ENCODE data around the gene EIF4A3. TPM values are rescaled to one million over a fixed set of nuclear protein-coding genes. Genes with fewer than 3 reads are reported as not detected.

EIF4A3 gene
- total RNA-seq = 90.1 TPM

DNA sequence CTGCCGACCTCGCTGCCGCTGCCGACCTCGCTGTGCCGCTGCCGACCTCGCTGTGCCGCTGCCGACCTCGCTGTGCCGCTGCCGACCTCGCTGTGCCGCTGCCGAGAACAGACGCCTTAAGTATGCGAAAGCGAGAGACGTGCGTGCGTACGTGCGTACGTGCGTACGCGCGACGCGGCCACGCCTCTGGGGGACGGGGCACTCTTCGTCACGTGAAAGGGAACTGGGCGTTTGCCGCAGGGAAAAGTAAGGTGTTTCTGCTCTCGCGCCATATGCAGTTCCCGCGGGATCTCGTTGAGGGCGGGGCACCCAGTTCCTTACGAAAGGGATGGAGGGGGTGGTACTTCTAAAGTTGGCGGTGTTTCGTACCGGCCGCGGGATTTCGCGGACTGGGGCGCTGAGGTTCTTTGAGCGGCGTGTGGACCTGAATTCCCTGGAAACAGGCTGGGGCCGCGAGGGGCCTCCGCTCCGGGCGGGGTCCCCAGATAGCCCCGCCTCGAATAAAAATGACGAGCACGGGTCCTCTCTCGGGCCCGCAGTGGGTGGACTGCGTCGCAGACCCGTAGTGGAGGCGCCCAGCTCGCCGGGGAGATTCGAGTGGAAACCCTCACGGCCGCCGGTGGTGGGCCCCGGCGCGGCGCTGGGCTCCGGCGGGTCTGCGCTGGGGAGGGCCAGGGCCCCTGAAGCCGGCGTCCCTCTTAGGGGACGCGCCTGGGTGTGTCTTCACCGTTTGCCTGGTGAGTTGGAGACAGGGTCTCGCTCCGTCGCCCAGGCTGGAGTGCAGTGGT, at the start of gene EIF4A3:
Gene EIF4A3, minus strand, starts transcription at position 94 of the 788 bp plus-strand sequence. CDS start 167 bp downstream, outside the sequence.
- peaks cover 0 to 20% of the 10 kb centered on the region in 2 donors for H3K36me3 ChIP-seq

DNA sequence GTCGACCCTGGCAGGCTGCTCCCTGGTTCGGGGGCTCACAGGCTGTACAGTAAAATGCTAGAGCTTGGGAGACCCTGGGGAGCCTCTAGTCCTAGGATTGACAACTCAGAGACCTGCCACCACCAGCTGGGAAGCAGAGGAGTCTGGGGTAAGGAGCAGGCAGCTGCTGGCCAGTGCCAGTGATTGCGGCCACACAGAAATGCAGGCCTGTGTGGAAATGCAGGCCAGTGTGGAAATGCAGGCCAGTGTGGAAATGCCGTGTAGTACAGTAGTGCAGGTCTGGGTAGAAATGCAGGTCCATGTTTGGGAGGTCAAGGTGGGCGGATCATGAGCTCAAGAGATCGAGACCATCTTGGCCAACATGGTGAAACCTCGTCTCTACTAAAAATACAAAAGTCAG, 49.7 kb upstream of the EIF4A3 start:
- peaks cover 7% of the 10 kb centered on the region for H3K4me1 ChIP-seq
- H3K27ac ChIP-seq = no peak overlapping the region
- intact Hi-C loops (cut with DNase I) = no loop called here

More for the DNA sequence above, at the start of gene EIF4A3:
- H3K9me3 ChIP-seq = no peaks in the 10 kb centered on the region
- intact Hi-C loops (cut with DNase I) = loop anchor here (2.0 to 10.0 kb wide), 2 partner anchors 46 to 118 kb away; partner anchors contain the start of genes GAA and RNF213
- TF ChIP-seq, protein P1, sequence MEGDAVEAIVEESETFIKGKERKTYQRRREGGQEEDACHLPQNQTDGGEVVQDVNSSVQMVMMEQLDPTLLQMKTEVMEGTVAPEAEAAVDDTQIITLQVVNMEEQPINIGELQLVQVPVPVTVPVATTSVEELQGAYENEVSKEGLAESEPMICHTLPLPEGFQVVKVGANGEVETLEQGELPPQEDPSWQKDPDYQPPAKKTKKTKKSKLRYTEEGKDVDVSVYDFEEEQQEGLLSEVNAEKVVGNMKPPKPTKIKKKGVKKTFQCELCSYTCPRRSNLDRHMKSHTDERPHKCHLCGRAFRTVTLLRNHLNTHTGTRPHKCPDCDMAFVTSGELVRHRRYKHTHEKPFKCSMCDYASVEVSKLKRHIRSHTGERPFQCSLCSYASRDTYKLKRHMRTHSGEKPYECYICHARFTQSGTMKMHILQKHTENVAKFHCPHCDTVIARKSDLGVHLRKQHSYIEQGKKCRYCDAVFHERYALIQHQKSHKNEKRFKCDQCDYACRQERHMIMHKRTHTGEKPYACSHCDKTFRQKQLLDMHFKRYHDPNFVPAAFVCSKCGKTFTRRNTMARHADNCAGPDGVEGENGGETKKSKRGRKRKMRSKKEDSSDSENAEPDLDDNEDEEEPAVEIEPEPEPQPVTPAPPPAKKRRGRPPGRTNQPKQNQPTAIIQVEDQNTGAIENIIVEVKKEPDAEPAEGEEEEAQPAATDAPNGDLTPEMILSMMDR (IDR thresholded peaks at IDR 0.05) = peak in 1 of 3 experiments; percentile 34
- peak in 1 of 2 donors; percentile 69 for TF ChIP-seq POLR2A (IDR thresholded peaks at IDR 0.05)
- TF ChIP-seq POLR2AphosphoS5 (IDR thresholded peaks at IDR 0.05; ENCODE audit: insufficient read depth in 1 of 2, low read depth in 1 of 2) = peak; percentile 96 to 99
- H3K4me3 ChIP-seq = peak within 1 kb of the TSS; percentile 69 to 100
- DNase-seq (ENCODE audit: extremely low spot score in 2 of 2) = peak in 1 of 2 donors; percentile 99
- peaks cover 40% of the 10 kb centered on the region for H3K4me1 ChIP-seq
- H3K27me3 ChIP-seq = no peaks in the 10 kb centered on the region
- peak within 1 kb of the TSS; percentile 99 for H3K27ac ChIP-seq

DNA sequence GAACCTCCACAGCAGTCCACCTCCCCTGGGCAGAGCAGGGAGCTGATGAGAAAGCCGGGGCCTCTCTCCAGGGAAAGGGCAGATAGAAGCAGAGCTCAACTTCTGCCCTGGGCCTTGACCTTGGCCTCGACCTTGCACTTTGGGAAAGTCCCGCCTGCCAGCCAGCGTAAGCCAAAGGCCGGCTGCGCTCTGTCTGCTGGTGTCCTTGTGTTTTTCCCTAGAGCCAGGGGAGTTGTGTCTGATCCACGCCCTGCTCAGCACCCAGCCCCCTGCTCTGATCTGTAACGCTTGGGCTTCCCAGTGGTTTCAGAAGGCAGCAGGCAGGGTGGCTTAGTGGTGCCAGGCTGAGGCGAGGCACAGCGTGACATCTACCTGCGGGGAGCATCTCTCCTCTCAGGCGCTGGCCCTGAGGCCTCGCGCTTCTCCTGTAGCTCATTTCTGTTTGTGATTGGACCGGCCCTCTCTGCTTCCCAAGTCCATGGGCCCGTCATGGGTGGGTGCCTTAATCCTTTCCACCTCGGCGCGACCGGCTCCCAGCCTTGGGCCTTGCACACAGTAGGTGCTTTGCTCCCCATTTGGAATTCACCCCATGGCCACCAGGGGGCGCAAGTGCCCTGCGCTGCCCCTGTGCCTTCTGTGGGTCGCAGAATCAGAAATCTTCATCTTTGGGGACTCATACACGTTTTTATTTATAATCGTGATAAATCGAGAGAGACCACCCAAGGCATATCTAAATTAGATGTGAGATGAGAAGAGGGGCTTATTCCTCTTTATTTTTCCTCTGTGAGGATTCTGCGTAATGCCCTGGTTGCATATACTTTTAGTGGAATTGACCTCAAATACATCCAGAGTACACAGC, 49.0 kb upstream of the EIF4A3 start:
- DNase-seq (ENCODE audit: extremely low spot score in 2 of 2) = no peak
- Histone ChIP-seq H3K27me3 (no peaks in the 10 kb centered on the region), H3K27ac (no peak overlapping the region), H3K9me3 (no peaks in the 10 kb centered on the region), H3K36me3 (no peaks in the 10 kb centered on the region), H3K4me3 (no peak overlapping the region), H3K4me1 (peaks cover 14% of the 10 kb centered on the region)
- intact Hi-C loops (cut with DNase I) = no loop called here
- TF ChIP-seq POLR2AphosphoS5 (IDR thresholded peaks at IDR 0.05; ENCODE audit: insufficient read depth in 1 of 2, low read depth in 1 of 2) = no peak
- TF ChIP-seq, protein P1 (IDR thresholded peaks at IDR 0.05) = peak; percentile 52 to 78 (median 74)

More for the DNA sequence above, 49.7 kb upstream of the EIF4A3 start:
- DNase-seq (ENCODE audit: extremely low spot score in 2 of 2) = no peak
- Histone ChIP-seq H3K36me3 (no peaks in the 10 kb centered on the region), H3K27me3 (no peaks in the 10 kb centered on the region), H3K4me3 (no peak overlapping the region), H3K9me3 (no peaks in the 10 kb centered on the region)
- TF ChIP-seq, protein P1 (IDR thresholded peaks at IDR 0.05) = no peak
- no peak for TF ChIP-seq POLR2AphosphoS5 (IDR thresholded peaks at IDR 0.05; ENCODE audit: insufficient read depth in 1 of 2, low read depth in 1 of 2)
- no peak for TF ChIP-seq POLR2A (IDR thresholded peaks at IDR 0.05)

GRCh38 chr17:80195141-80195540, 48.2 kb upstream of the EIF4A3 start:
- no peak for DNase-seq (ENCODE audit: extremely low spot score in 2 of 2)
- Histone ChIP-seq H3K36me3 (no peaks in the 10 kb centered on the region), H3K4me1 (peaks cover 14% of the 10 kb centered on the region), H3K27me3 (no peaks in the 10 kb centered on the region), H3K27ac (no peak overlapping the region), H3K4me3 (no peak overlapping the region), H3K9me3 (no peaks in the 10 kb centered on the region)
- no peak for TF ChIP-seq POLR2AphosphoS5 (IDR thresholded peaks at IDR 0.05; ENCODE audit: insufficient read depth in 1 of 2, low read depth in 1 of 2)
- TF ChIP-seq POLR2A (IDR thresholded peaks at IDR 0.05) = no peak
- intact Hi-C loops (cut with DNase I) = no loop called here

- peak overlapping the region; percentile 46 for H3K27ac ChIP-seq
- H3K4me1 ChIP-seq = peaks cover 25% of the 10 kb centered on the region
- intact Hi-C loops (cut with DNase I) = no loop called here
- H3K4me3 ChIP-seq = peak overlapping the region in 1 of 2 donors; percentile 3
- H3K9me3 ChIP-seq = no peaks in the 10 kb centered on the region
- no peaks in the 10 kb centered on the region for H3K36me3 ChIP-seq
- TF ChIP-seq POLR2A (IDR thresholded peaks at IDR 0.05) = no peak
- TF ChIP-seq, protein P1 (IDR thresholded peaks at IDR 0.05) = no peak
- TF ChIP-seq POLR2AphosphoS5 (IDR thresholded peaks at IDR 0.05; ENCODE audit: insufficient read depth in 1 of 2, low read depth in 1 of 2) = peak; percentile 46 to 81
- H3K27me3 ChIP-seq = no peaks in the 10 kb centered on the region
- DNase-seq (ENCODE audit: extremely low spot score in 2 of 2) = no peak
Observed at GRCh38 chr17:80191865-80192661, 45.1 kb upstream of the EIF4A3 start.

All from vagina (tissue), 2 donors.